Osteocyte (in vitro differentiated cells): Measurements from ENCODE around the gene PCDH15. TPM values are rescaled to one million over a fixed set of nuclear protein-coding genes. Genes with fewer than 3 reads are reported as not detected.

Experiments
- DNase-seq: peaks from one replicate; pipeline ENCODE4 v3.0.0; 2021; ENCODE audit warnings: mixed read lengths; ENCODE audit not compliant: unreplicated experiment; ENCODE audit errors: extremely low spot score
- H3K27ac Mint-ChIP-seq: one replicate; pipeline ENCODE4 v1.8.0; 2021; ENCODE audit warnings: mild to moderate bottlenecking, mixed read lengths; ENCODE audit not compliant: unreplicated experiment
- H3K27me3 Mint-ChIP-seq: one replicate; pipeline ENCODE4 v1.8.0; 2021; ENCODE audit warnings: mixed read lengths; ENCODE audit not compliant: unreplicated experiment
- H3K36me3 Mint-ChIP-seq: one replicate; pipeline ENCODE4 v1.8.0; 2021; ENCODE audit warnings: mixed read lengths; ENCODE audit not compliant: unreplicated experiment
- H3K4me1 Mint-ChIP-seq: one replicate; pipeline ENCODE4 v1.8.0; 2021; ENCODE audit warnings: mixed read lengths; ENCODE audit not compliant: unreplicated experiment
- H3K4me3 Mint-ChIP-seq: one replicate; pipeline ENCODE4 v1.8.0; 2021; ENCODE audit warnings: mild to moderate bottlenecking, moderate library complexity, mixed read lengths; ENCODE audit not compliant: unreplicated experiment
- H3K9me3 Mint-ChIP-seq: one replicate; pipeline ENCODE4 v1.8.0; 2021; ENCODE audit warnings: mixed read lengths; ENCODE audit not compliant: unreplicated experiment
- CTCF ChIP-seq: fragments of 200-600 bp; sonication (generic); IDR thresholded peaks from 2 replicates; pipeline ENCODE4 v1.5.0; 2021; ENCODE audit warnings: antibody characterized with exemption, mild to moderate bottlenecking, moderate library complexity
- total RNA-seq: library from RNA; stranded (reverse); gene quantifications from 2 replicates; pipeline ENCODE4 v1.2.1, GENCODE V29; 2021

The PCDH15 gene
- total RNA-seq, 1 donor from 2014 or later, result 2.6 TPM

- H3K36me3 Mint-ChIP-seq, result no peaks in the 10 kb centered on the region
- no peaks in the 10 kb centered on the region for H3K4me1 Mint-ChIP-seq
- DNase-seq, result no peak
- H3K4me3 Mint-ChIP-seq, result no peak overlapping the region
- no peaks in the 10 kb centered on the region for H3K27me3 Mint-ChIP-seq
- H3K27ac Mint-ChIP-seq, result no peak overlapping the region
- peaks cover 11% of the 10 kb centered on the region for H3K9me3 Mint-ChIP-seq
- TF ChIP-seq CTCF, result peak; percentile 54
These were observed 667.8 kb downstream of the PCDH15 start for GRCh38 chr10:54133203-54133602.

GRCh38 chr10:54131833-54132232, 669.2 kb downstream of the PCDH15 start:
- H3K4me3 Mint-ChIP-seq, result no peak overlapping the region
- no peaks in the 10 kb centered on the region for H3K4me1 Mint-ChIP-seq
- TF ChIP-seq CTCF, result no peak
- peaks cover 8% of the 10 kb centered on the region for H3K9me3 Mint-ChIP-seq
- no peaks in the 10 kb centered on the region for H3K36me3 Mint-ChIP-seq
- H3K27me3 Mint-ChIP-seq, result no peaks in the 10 kb centered on the region
- DNase-seq, result no peak
- H3K27ac Mint-ChIP-seq, result no peak overlapping the region

- TF ChIP-seq CTCF, result no peak
- no peaks in the 10 kb centered on the region for H3K9me3 Mint-ChIP-seq
- H3K27me3 Mint-ChIP-seq, result no peaks in the 10 kb centered on the region
- no peak overlapping the region for H3K27ac Mint-ChIP-seq
- no peaks in the 10 kb centered on the region for H3K36me3 Mint-ChIP-seq
- H3K4me3 Mint-ChIP-seq, result no peak overlapping the region
- no peak for DNase-seq
- H3K4me1 Mint-ChIP-seq, result no peaks in the 10 kb centered on the region
These were observed 670.6 kb downstream of the PCDH15 start for GRCh38 chr10:54130394-54130793.

GRCh38 chr10:54125098-54125747, 675.8 kb downstream of the PCDH15 start:
- H3K36me3 Mint-ChIP-seq, result no peaks in the 10 kb centered on the region
- H3K4me3 Mint-ChIP-seq, result no peak overlapping the region
- H3K9me3 Mint-ChIP-seq, result peaks cover 7% of the 10 kb centered on the region
- no peak for TF ChIP-seq CTCF
- peaks cover 5% of the 10 kb centered on the region for H3K4me1 Mint-ChIP-seq
- H3K27ac Mint-ChIP-seq, result no peak overlapping the region
- H3K27me3 Mint-ChIP-seq, result no peaks in the 10 kb centered on the region
- no peak for DNase-seq

- peaks cover 5% of the 10 kb centered on the region for H3K4me1 Mint-ChIP-seq
- H3K4me3 Mint-ChIP-seq, result no peak overlapping the region
- H3K27ac Mint-ChIP-seq, result no peak overlapping the region
- H3K27me3 Mint-ChIP-seq, result no peaks in the 10 kb centered on the region
- H3K36me3 Mint-ChIP-seq, result no peaks in the 10 kb centered on the region
- DNase-seq, result no peak
- no peak for TF ChIP-seq CTCF
- H3K9me3 Mint-ChIP-seq, result peaks cover 7% of the 10 kb centered on the region
These were observed 676.7 kb downstream of the PCDH15 start for GRCh38 chr10:54124209-54124885.
